ENCODE results near the gene RGS9.

The RGS9 gene

GRCh38 chr17:65181237-65182061 lies 44.3 kb downstream of the RGS9 start:
- no peaks in the 10 kb centered on the region for H3K36me3 ChIP-seq (replicated peaks; ENCODE audit: insufficient read depth, low read length)
- peak; percentile 57 for DNase-seq
- no peak for TF ChIP-seq EZH2phosphoT487 (IDR thresholded peaks at IDR 0.05; ENCODE audit: low read length)
- TF ChIP-seq, protein P1, sequence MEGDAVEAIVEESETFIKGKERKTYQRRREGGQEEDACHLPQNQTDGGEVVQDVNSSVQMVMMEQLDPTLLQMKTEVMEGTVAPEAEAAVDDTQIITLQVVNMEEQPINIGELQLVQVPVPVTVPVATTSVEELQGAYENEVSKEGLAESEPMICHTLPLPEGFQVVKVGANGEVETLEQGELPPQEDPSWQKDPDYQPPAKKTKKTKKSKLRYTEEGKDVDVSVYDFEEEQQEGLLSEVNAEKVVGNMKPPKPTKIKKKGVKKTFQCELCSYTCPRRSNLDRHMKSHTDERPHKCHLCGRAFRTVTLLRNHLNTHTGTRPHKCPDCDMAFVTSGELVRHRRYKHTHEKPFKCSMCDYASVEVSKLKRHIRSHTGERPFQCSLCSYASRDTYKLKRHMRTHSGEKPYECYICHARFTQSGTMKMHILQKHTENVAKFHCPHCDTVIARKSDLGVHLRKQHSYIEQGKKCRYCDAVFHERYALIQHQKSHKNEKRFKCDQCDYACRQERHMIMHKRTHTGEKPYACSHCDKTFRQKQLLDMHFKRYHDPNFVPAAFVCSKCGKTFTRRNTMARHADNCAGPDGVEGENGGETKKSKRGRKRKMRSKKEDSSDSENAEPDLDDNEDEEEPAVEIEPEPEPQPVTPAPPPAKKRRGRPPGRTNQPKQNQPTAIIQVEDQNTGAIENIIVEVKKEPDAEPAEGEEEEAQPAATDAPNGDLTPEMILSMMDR (IDR thresholded peaks at IDR 0.05; ENCODE audit: low read length) = no peak
- no peak for TF ChIP-seq EZH2 (optimal IDR thresholded peaks at IDR 0.05; ENCODE audit: low read depth, low read length)
- H3K27me3 ChIP-seq (replicated peaks; ENCODE audit: insufficient read depth, low read length) = no peaks in the 10 kb centered on the region
- no peaks in the 10 kb centered on the region for H4K20me1 ChIP-seq (ENCODE audit: insufficient read depth, low read length)
- peaks cover 13% of the 10 kb centered on the region for H3F3A ChIP-seq (ENCODE audit: insufficient read depth, low read length)
- peak overlapping the region; percentile 21; the same call in 1 of the 2 replicates for H3K9ac ChIP-seq (ENCODE audit: low read length)
- peaks cover 26% of the 10 kb centered on the region for H3K4me1 ChIP-seq (ENCODE audit: low read length)
- H3K79me2 ChIP-seq (ENCODE audit: low read length) = no peaks in the 10 kb centered on the region
- H3K9me2 ChIP-seq (replicated peaks; ENCODE audit: insufficient read depth, low read length) = no peaks in the 10 kb centered on the region
- peak overlapping the region; percentile 69 for H3K4me2 ChIP-seq (ENCODE audit: low read depth, low read length)
- peak overlapping the region; percentile 76 for H3K27ac ChIP-seq (ENCODE audit: low read length)
- H3K4me3 ChIP-seq (ENCODE audit: low read length) = peak overlapping the region; percentile 35; the same call in 1 of the 2 replicates
- H2AFZ ChIP-seq (ENCODE audit: low read length) = peak overlapping the region; percentile 74
- no peaks in the 10 kb centered on the region for H3K9me3 ChIP-seq (replicated peaks; ENCODE audit: insufficient read depth, low read length)

DNA sequence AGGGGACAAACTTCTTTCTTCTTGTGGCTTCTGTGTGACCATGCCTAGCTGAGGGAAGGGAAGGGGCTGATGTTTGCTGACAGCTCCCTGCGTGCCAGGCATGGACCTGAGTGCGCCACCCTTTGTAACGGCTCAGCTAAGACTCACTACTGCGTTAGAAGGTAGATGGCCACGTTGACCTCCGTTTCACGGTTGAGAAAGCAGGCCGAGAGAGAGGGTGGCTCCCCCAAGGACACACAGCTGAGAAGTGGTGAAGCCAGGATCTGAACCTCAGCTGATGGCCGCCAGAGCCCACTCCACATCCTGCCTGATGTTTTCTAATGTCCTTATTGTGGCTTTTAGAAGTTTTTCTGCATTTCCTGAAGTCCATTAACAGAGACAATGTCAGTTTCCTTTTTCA lies 45.1 kb downstream of the RGS9 start:
- Histone ChIP-seq H3K27ac (ENCODE audit: low read length) (peak overlapping the region; percentile 76; the same call in 1 of the 2 replicates), H3K79me2 (ENCODE audit: low read length) (no peaks in the 10 kb centered on the region)

DNA sequence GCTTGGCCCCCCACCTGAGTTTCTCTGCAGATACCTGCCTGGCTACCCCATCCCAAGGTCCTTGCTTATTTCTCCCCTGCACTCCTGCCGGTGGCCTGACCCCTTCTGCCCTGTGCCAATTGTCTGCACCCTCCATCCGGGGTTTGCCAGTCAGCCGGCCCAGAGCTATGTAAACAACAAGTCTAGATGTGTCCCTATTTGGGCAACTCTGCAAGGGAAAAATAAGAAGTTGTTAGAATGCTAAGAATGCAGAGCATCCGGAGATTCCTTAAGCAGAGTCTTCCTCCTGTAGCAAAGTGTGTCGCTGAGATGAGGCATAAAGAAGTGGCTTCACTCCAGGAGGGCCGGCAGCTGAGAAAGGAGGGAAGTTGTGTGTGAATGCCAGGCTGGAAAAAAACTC lies 46.6 kb downstream of the RGS9 start:
- Histone ChIP-seq H4K20me1 (ENCODE audit: insufficient read depth, low read length) (no peaks in the 10 kb centered on the region), H3K9me3 (replicated peaks; ENCODE audit: insufficient read depth, low read length) (no peaks in the 10 kb centered on the region), H3K4me2 (ENCODE audit: low read depth, low read length) (no peak overlapping the region), H3K79me2 (ENCODE audit: low read length) (no peaks in the 10 kb centered on the region), H3K27me3 (replicated peaks; ENCODE audit: insufficient read depth, low read length) (no peaks in the 10 kb centered on the region), H3K27ac (ENCODE audit: low read length) (no peak overlapping the region), H3K36me3 (replicated peaks; ENCODE audit: insufficient read depth, low read length) (no peaks in the 10 kb centered on the region), H3F3A (ENCODE audit: insufficient read depth, low read length) (peaks cover 13% of the 10 kb centered on the region), H3K4me3 (ENCODE audit: low read length) (no peak overlapping the region), H3K9me2 (replicated peaks; ENCODE audit: insufficient read depth, low read length) (no peaks in the 10 kb centered on the region), H3K9ac (ENCODE audit: low read length) (no peak overlapping the region), H3K4me1 (ENCODE audit: low read length) (peaks cover 23% of the 10 kb centered on the region), H2AFZ (ENCODE audit: low read length) (no peak overlapping the region)
- DNase-seq = no peak
- no peak for TF ChIP-seq EZH2 (optimal IDR thresholded peaks at IDR 0.05; ENCODE audit: low read depth, low read length)
- TF ChIP-seq, protein P1 (IDR thresholded peaks at IDR 0.05; ENCODE audit: low read length) = no peak
- no peak for TF ChIP-seq EZH2phosphoT487 (IDR thresholded peaks at IDR 0.05; ENCODE audit: low read length)

More for the DNA sequence above, 45.1 kb downstream of the RGS9 start:
- TF ChIP-seq, protein P1 (IDR thresholded peaks at IDR 0.05; ENCODE audit: low read length) = no peak
- no peak for TF ChIP-seq EZH2phosphoT487 (IDR thresholded peaks at IDR 0.05; ENCODE audit: low read length)
- no peak for TF ChIP-seq EZH2 (optimal IDR thresholded peaks at IDR 0.05; ENCODE audit: low read depth, low read length)
- peak overlapping the region; percentile 69 for H3K4me2 ChIP-seq (ENCODE audit: low read depth, low read length)
- H3K4me1 ChIP-seq (ENCODE audit: low read length) = peaks cover 23% of the 10 kb centered on the region
- H3K4me3 ChIP-seq (ENCODE audit: low read length) = no peak overlapping the region
- no peak overlapping the region for H3K9ac ChIP-seq (ENCODE audit: low read length)
- no peaks in the 10 kb centered on the region for H3K27me3 ChIP-seq (replicated peaks; ENCODE audit: insufficient read depth, low read length)
- no peak for DNase-seq
- peak overlapping the region; percentile 74; the same call in 1 of the 2 replicates for H2AFZ ChIP-seq (ENCODE audit: low read length)
- no peaks in the 10 kb centered on the region for H4K20me1 ChIP-seq (ENCODE audit: insufficient read depth, low read length)
- H3K36me3 ChIP-seq (replicated peaks; ENCODE audit: insufficient read depth, low read length) = no peaks in the 10 kb centered on the region
- no peaks in the 10 kb centered on the region for H3K9me2 ChIP-seq (replicated peaks; ENCODE audit: insufficient read depth, low read length)
- H3F3A ChIP-seq (ENCODE audit: insufficient read depth, low read length) = peaks cover 13% of the 10 kb centered on the region
- no peaks in the 10 kb centered on the region for H3K9me3 ChIP-seq (replicated peaks; ENCODE audit: insufficient read depth, low read length)

All from MM.1S (cell line).